Amygdala (tissue), 56 donors: ENCODE results near the gene CCNL1.

Experiments
- DNase-seq, 56 donors: peaks; one replicate each; lab custom pipeline; 2025; lab: John Stamatoyannopoulos, UW

Gene CCNL1

GRCh38 chr3:157127831-157128767, 31.8 kb downstream of the CCNL1 start:
- DNase-seq: no peak

- DNase-seq: no peak
Observed at GRCh38 chr3:157127268-157127667, 32.7 kb downstream of the CCNL1 start.

GRCh38 chr3:157126365-157126764, 33.6 kb downstream of the CCNL1 start:
- DNase-seq: no peak

- no peak for DNase-seq
Observed at GRCh38 chr3:157125101-157125500, 34.8 kb downstream of the CCNL1 start.

GRCh38 chr3:157123621-157124020, 36.3 kb downstream of the CCNL1 start:
- no peak for DNase-seq

GRCh38 chr3:157122832-157123427, 37.0 kb downstream of the CCNL1 start:
- DNase-seq: no peak

GRCh38 chr3:157122116-157122515, 37.8 kb downstream of the CCNL1 start:
- DNase-seq: no peak

GRCh38 chr3:157121522-157121921, 38.4 kb downstream of the CCNL1 start:
- DNase-seq: no peak

- DNase-seq: no peak
Observed at GRCh38 chr3:157120071-157120892, 39.7 kb downstream of the CCNL1 start.

- no peak for DNase-seq
Observed at GRCh38 chr3:157119369-157119951, 40.5 kb downstream of the CCNL1 start.

- no peak for DNase-seq
Observed at GRCh38 chr3:157117875-157118654, 41.9 kb downstream of the CCNL1 start.

GRCh38 chr3:157117206-157117605, 42.7 kb downstream of the CCNL1 start:
- DNase-seq: no peak

GRCh38 chr3:157116017-157116416, 43.9 kb downstream of the CCNL1 start:
- DNase-seq: no peak

- no peak for DNase-seq
Observed at GRCh38 chr3:157115069-157116006, 44.6 kb downstream of the CCNL1 start.

- no peak for DNase-seq
Observed at GRCh38 chr3:157113832-157114505, 46.0 kb downstream of the CCNL1 start.

GRCh38 chr3:157112536-157112935, 47.4 kb downstream of the CCNL1 start:
- no peak for DNase-seq

- no peak for DNase-seq
Observed at GRCh38 chr3:157111518-157111917, 48.4 kb downstream of the CCNL1 start.

- DNase-seq: peak in 1 of 56 donors; percentile 27
Observed at GRCh38 chr3:157110761-157111278, 49.1 kb downstream of the CCNL1 start.
